ENCODE measurements around the gene DPM2.
A peak's percentile ranks its signal among the peaks of the same experiment; 100 is the strongest.

The DPM2 gene, protein sequence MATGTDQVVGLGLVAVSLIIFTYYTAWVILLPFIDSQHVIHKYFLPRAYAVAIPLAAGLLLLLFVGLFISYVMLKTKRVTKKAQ

DNA sequence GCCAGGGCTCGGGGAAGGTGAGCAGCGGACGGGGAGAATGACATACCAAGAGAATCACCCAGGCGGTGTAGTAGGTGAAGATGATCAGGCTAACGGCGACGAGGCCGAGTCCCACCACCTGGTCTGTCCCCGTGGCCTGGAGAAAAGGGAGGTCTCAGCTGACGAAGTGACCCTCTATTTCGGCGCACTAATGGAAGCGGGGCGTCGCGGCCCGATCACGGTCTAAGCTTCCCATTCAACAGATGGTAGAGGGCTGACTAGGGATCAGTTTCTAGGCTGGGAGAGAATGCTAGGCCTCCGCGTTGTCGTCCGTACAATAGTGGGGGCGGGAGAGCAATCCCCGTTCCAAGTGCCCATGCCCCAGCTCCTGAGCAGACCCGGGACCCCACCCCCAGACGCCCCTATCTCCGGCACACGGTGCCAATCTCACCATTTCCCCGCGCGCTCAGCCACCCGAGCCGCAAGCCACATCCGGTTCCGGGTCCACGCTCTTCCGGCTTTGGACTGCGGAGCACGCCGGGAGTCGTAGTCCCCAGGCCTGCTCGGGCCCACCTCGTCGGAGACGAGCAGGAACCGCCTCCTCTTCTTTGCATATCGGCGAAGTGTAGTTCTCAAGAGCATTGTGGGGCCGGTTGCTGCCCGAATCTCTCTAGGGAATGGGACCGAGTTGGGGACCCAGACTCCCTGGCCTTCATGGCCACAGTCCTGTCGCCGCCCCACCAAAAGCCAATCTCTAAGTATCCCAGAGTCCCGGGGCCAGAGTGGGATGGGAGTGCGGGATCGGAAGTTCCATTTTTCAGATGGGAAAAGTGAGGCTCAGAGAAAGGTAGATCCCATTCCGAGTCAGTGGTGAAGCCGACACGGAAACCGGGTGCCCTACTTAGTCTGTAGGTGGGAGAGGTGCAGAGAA, at the start of gene DPM2:
TSS of gene DPM2 (minus strand) at position 467 of the 910 bp plus-strand sequence. CDS start at position 433, 34 bp downstream.
- H3K9me3 ChIP-seq (ENCODE audit: control insufficient read depth, low read length): no peaks in the 10 kb centered on the region
- peaks cover 9% of the 10 kb centered on the region for H3K36me3 ChIP-seq (ENCODE audit: control insufficient read depth, insufficient read depth, low read length, severe bottlenecking)
- peak; percentile 90 for DNase-seq (ENCODE audit: low read depth)
- H3K27me3 ChIP-seq (replicated peaks; ENCODE audit: control insufficient read depth, insufficient read depth, low read length): no peaks in the 10 kb centered on the region
- peak within 1 kb of the TSS; percentile 93 for H3K4me3 ChIP-seq (ENCODE audit: low read length)
- peaks cover 25% of the 10 kb centered on the region for H3K4me1 ChIP-seq (ENCODE audit: control insufficient read depth, insufficient read depth, low read length)
- H3K9ac ChIP-seq (ENCODE audit: low read length): peak within 1 kb of the TSS; percentile 94

- no peak for DNase-seq (ENCODE audit: low read depth)
- Histone ChIP-seq H3K4me1 (ENCODE audit: control insufficient read depth, insufficient read depth, low read length) (peaks cover 5% of the 10 kb centered on the region), H3K27me3 (replicated peaks; ENCODE audit: control insufficient read depth, insufficient read depth, low read length) (peaks cover 3% of the 10 kb centered on the region), H3K36me3 (ENCODE audit: control insufficient read depth, insufficient read depth, low read length, severe bottlenecking) (no peaks in the 10 kb centered on the region), H3K9ac (ENCODE audit: low read length) (no peak overlapping the region), H3K4me3 (ENCODE audit: low read length) (no peak overlapping the region), H3K9me3 (ENCODE audit: control insufficient read depth, low read length) (no peaks in the 10 kb centered on the region)
Measured at GRCh38 chr9:127987103-127987614, 49.5 kb upstream of the DPM2 start.

DNA sequence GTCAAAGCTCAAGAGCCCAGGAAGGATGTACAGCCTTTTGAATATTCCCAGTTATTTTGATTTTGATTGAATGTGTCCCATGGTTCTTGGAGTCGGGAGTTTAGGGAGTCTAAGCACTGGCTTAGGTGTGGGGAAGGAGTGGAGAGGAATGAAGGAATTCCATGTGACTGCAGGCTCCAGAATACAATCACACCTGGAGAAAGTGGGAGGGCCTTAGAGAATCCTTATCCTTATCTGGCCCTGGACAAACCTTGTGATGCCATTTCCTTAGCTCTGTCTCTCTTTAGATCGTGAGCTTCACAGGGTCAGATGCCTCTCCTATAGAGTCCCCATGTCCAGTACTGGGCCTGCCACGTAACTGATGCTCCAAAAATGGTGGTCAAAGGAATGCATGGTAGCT, 47.4 kb upstream of the DPM2 start:
- Histone ChIP-seq H3K9ac (ENCODE audit: low read length) (no peak overlapping the region), H3K27me3 (replicated peaks; ENCODE audit: control insufficient read depth, insufficient read depth, low read length) (no peaks in the 10 kb centered on the region), H3K4me3 (ENCODE audit: low read length) (no peak overlapping the region), H3K36me3 (ENCODE audit: control insufficient read depth, insufficient read depth, low read length, severe bottlenecking) (no peaks in the 10 kb centered on the region), H3K4me1 (ENCODE audit: control insufficient read depth, insufficient read depth, low read length) (peaks cover 12% of the 10 kb centered on the region), H3K9me3 (ENCODE audit: control insufficient read depth, low read length) (no peaks in the 10 kb centered on the region)
- no peak for DNase-seq (ENCODE audit: low read depth)

- Histone ChIP-seq H3K4me1 (ENCODE audit: control insufficient read depth, insufficient read depth, low read length) (peaks cover 22% of the 10 kb centered on the region), H3K9ac (ENCODE audit: low read length) (no peak overlapping the region), H3K4me3 (ENCODE audit: low read length) (no peak overlapping the region), H3K36me3 (ENCODE audit: control insufficient read depth, insufficient read depth, low read length, severe bottlenecking) (no peaks in the 10 kb centered on the region), H3K27me3 (replicated peaks; ENCODE audit: control insufficient read depth, insufficient read depth, low read length) (no peaks in the 10 kb centered on the region), H3K9me3 (ENCODE audit: control insufficient read depth, low read length) (no peaks in the 10 kb centered on the region)
- DNase-seq (ENCODE audit: low read depth): no peak
Measured at GRCh38 chr9:127983847-127984289, 46.2 kb upstream of the DPM2 start.

DNA sequence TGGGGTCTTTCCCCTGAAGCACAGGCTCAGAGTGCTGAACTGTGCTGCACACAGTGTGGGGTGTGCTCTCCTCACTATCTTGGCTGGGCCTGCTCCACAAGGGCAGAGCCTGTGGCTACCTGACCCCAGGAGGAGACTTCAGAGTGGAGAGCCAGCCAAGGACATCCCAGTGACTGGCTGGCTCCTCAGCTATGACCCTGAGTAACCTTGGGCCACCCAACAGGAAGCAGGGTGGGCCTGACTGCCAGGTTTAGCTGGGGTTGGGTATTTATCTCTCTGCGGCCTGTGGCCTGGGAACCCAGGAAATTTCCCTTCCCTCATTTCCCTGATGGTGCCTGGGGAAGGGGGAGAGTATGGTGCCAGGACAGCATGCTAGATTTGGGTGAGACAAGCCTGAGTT, 45.3 kb upstream of the DPM2 start:
- Histone ChIP-seq H3K27me3 (replicated peaks; ENCODE audit: control insufficient read depth, insufficient read depth, low read length) (no peaks in the 10 kb centered on the region), H3K36me3 (ENCODE audit: control insufficient read depth, insufficient read depth, low read length, severe bottlenecking) (no peaks in the 10 kb centered on the region), H3K9ac (ENCODE audit: low read length) (no peak overlapping the region), H3K4me1 (ENCODE audit: control insufficient read depth, insufficient read depth, low read length) (peaks cover 31% of the 10 kb centered on the region), H3K4me3 (ENCODE audit: low read length) (no peak overlapping the region), H3K9me3 (ENCODE audit: control insufficient read depth, low read length) (no peaks in the 10 kb centered on the region)
- no peak for DNase-seq (ENCODE audit: low read depth)

- peak overlapping the region; percentile 93 for H3K9ac ChIP-seq (ENCODE audit: low read length)
- no peak for DNase-seq (ENCODE audit: low read depth)
- peaks cover 38% of the 10 kb centered on the region for H3K4me1 ChIP-seq (ENCODE audit: control insufficient read depth, insufficient read depth, low read length)
- no peaks in the 10 kb centered on the region for H3K36me3 ChIP-seq (ENCODE audit: control insufficient read depth, insufficient read depth, low read length, severe bottlenecking)
- H3K27me3 ChIP-seq (replicated peaks; ENCODE audit: control insufficient read depth, insufficient read depth, low read length): no peaks in the 10 kb centered on the region
- peak overlapping the region; percentile 84 for H3K4me3 ChIP-seq (ENCODE audit: low read length)
- no peaks in the 10 kb centered on the region for H3K9me3 ChIP-seq (ENCODE audit: control insufficient read depth, low read length)
Measured at GRCh38 chr9:127981559-127982121, 44.0 kb upstream of the DPM2 start.

DNA sequence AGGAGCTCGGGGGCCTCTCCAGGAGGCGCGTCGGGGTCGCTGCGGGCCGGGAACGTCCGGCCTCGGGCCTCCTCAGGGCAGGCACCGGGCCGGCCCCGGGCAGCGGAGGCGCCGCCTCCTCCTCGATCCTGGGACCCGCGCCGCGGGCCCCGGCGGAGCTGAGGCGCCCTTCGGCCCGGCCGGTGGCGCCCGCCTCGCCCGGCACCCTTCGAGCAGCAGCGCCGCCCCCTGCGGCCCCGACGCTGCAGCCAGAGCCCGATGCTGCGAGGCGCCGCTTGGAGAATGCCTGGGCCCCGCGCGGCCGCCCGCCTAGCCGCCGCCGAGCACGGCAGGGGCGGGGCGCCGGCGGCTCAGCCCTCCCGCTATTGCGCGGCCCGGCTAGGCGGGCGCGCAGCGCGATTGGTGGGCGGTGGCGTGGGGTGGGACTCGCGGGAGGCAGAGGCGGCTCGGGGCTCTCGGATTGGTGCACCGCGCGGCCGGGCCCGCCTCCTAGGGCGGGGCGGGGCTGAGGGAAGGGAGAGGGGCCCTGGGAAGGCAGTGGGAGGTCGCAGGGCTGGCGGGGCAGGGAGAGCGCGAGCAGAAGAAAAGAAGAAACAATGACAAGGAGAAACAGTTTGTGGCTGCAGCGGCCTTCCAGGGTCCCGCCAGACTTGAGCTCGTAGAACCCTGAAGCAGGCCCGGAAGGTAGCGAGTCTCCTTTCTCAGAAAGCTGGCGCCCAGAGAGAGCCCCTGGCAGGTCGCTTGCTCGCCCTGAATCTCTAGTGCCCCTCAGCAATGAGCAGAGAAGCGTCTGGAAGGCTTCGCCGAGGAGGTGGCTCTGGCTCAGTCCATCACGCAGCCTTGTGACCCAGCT, 43.3 kb upstream of the DPM2 start, which contains the start of gene EEIG1:
TSS of gene EEIG1 (minus strand) at position 284 of the 853 bp plus-strand sequence. CDS start 852 bp downstream, outside the sequence.
- no peaks in the 10 kb centered on the region for H3K9me3 ChIP-seq (ENCODE audit: control insufficient read depth, low read length)
- H3K27me3 ChIP-seq (replicated peaks; ENCODE audit: control insufficient read depth, insufficient read depth, low read length): no peaks in the 10 kb centered on the region
- H3K9ac ChIP-seq (ENCODE audit: low read length): peak within 1 kb of the TSS; percentile 93
- peak within 1 kb of the TSS; percentile 90 for H3K4me3 ChIP-seq (ENCODE audit: low read length)
- H3K36me3 ChIP-seq (ENCODE audit: control insufficient read depth, insufficient read depth, low read length, severe bottlenecking): no peaks in the 10 kb centered on the region
- H3K4me1 ChIP-seq (ENCODE audit: control insufficient read depth, insufficient read depth, low read length): peaks cover 45% of the 10 kb centered on the region
- DNase-seq (ENCODE audit: low read depth): peak; percentile 98

DNA sequence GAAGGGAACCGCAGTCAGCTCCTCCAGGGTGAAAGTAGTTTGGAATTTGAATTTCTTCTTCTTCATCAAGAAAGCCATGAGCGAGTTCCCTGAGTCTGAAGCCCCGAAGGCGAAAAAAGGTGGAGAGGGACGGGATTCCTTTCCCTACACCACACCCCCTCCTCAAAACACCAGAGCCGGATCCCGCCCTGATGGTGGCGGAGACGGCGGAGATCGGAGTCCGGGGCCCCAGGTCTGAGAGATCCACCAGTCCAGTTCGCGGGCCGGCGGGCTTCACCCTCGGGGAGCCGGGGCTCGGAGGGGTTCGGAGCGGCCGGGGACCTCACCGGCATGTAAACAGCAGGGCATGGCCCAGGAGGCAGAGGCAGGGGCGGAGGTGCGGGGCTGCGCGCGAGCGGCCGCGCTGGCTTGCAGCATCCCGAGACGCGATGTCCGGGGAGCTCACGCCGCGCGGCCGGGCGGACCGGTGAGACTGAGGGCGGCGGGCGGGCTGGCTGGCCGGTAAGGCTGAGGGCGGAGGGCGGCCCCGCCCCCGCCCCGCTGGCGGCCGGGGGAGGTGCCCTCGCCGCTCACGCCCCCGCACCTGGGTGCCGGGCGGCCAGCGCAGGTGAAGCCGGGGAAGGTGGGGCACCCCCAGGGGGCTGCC, 42.5 kb upstream of the DPM2 start:
- peak overlapping the region; percentile 90 for H3K4me3 ChIP-seq (ENCODE audit: low read length)
- H3K4me1 ChIP-seq (ENCODE audit: control insufficient read depth, insufficient read depth, low read length): peaks cover 52% of the 10 kb centered on the region
- DNase-seq (ENCODE audit: low read depth): peak; percentile 61

DNA sequence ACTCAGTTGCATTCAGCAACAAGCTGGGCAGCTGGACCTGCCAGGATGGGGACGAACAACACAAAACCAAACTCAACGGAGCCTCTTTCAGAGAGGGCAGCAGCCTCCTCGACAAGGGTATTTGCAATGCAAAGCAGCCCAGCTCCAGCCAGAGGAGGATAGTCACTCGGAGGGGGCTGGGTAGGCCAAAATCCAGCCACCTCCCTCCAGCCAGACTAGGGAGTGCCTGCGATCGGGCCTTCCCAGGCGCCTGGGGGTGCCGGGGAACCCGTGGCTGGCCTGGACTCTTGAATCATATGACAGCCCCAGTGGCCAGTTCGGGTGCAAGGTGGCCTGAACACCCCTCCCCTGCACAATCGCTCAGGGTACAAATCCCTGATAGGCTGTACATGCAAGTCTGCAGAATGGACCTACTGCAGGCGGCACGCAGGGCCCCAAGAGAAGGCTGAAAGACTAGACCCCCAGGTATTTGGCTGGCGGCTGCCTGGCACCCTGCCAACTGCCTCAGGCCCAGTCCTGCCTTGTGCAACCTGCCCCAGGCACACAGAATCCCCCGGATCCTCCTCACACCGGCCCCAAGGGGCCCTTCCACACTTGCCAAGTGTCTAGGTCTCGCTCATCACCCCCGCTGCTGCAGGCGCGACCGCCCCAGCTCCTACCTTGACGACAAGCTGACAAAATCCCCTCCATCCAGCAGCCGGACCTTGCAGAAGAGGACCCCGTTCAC, 41.8 kb upstream of the DPM2 start:
- peak overlapping the region; percentile 88 for H3K9ac ChIP-seq (ENCODE audit: low read length)
- peak overlapping the region; percentile 90 for H3K4me3 ChIP-seq (ENCODE audit: low read length)
- no peaks in the 10 kb centered on the region for H3K27me3 ChIP-seq (replicated peaks; ENCODE audit: control insufficient read depth, insufficient read depth, low read length)
- no peaks in the 10 kb centered on the region for H3K36me3 ChIP-seq (ENCODE audit: control insufficient read depth, insufficient read depth, low read length, severe bottlenecking)
- DNase-seq (ENCODE audit: low read depth): peak; percentile 76
- H3K9me3 ChIP-seq (ENCODE audit: control insufficient read depth, low read length): no peaks in the 10 kb centered on the region
- peaks cover 59% of the 10 kb centered on the region for H3K4me1 ChIP-seq (ENCODE audit: control insufficient read depth, insufficient read depth, low read length)

More for the DNA sequence above, 42.5 kb upstream of the DPM2 start:
- Histone ChIP-seq H3K9me3 (ENCODE audit: control insufficient read depth, low read length) (no peaks in the 10 kb centered on the region), H3K27me3 (replicated peaks; ENCODE audit: control insufficient read depth, insufficient read depth, low read length) (no peaks in the 10 kb centered on the region), H3K36me3 (ENCODE audit: control insufficient read depth, insufficient read depth, low read length, severe bottlenecking) (no peaks in the 10 kb centered on the region), H3K9ac (ENCODE audit: low read length) (peak overlapping the region; percentile 88)

- H3K36me3 ChIP-seq (ENCODE audit: control insufficient read depth, insufficient read depth, low read length, severe bottlenecking): no peaks in the 10 kb centered on the region
- H3K9me3 ChIP-seq (ENCODE audit: control insufficient read depth, low read length): no peaks in the 10 kb centered on the region
- H3K4me1 ChIP-seq (ENCODE audit: control insufficient read depth, insufficient read depth, low read length): peaks cover 65% of the 10 kb centered on the region
- peak overlapping the region; percentile 90 for H3K4me3 ChIP-seq (ENCODE audit: low read length)
- peak overlapping the region; percentile 88 for H3K9ac ChIP-seq (ENCODE audit: low read length)
- no peaks in the 10 kb centered on the region for H3K27me3 ChIP-seq (replicated peaks; ENCODE audit: control insufficient read depth, insufficient read depth, low read length)
- no peak for DNase-seq (ENCODE audit: low read depth)
Measured at GRCh38 chr9:127979015-127979332, 41.3 kb upstream of the DPM2 start.
